ENCODE data around the gene GTPBP10.

The GTPBP10 gene

DNA sequence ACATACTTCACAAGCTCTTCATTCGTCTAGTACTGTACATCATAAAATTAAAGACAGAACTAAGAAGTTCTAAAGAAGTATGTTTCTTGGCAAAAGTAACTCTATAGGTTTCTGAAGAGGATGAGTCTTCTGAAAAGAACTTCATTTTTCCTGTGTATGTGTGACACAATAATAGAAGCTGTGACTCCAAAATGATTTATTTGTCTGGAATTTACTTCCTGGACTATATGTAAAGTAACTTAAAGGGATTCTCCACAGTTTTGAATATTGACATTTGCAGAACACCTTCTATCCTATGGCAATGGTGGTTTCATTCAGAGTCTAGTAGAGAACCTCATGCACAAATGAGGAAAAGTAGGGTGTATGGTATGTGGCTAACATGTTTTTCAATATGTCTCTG lies 36.9 kb downstream of the GTPBP10 start:
- DNase-seq, result no peak

DNA sequence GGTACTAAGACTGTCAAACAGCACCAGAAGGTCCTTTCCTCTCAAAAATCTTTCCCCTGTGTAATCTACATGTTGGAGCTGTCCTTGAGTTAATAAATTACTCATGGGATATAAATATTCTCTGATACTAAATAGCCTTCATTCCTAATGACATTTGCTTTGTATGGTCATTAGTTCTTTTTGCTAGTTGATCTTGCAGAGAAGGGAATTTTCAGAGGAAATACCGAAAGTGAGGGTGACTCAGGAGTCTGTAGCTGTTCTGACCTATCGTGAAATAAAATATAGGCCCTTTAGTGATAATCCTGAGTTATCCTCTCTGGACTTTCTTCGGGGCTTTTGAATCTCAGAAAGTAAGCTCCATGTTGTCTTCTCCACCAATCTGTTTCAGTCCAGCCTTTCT lies 37.3 kb downstream of the GTPBP10 start:
- no peak for DNase-seq

DNA sequence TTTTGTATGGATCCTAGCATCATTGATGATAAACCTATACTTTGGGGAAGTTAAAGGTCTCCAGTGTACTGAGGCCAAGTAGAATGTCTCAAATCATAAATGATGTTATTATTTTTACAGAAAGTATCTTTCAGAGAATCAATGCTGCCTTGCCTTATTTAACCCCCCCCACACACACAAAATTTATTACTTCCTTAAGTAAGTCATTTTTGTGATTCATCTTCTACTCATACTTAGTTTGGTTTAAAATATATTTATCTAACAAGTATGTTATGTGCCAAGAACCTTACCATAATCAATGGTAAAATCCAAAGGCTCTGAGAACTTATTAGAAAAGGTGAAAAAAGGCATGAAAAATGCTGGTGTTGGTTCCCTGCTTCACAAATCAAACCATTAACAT lies 37.9 kb downstream of the GTPBP10 start:
- no peak for DNase-seq

DNA sequence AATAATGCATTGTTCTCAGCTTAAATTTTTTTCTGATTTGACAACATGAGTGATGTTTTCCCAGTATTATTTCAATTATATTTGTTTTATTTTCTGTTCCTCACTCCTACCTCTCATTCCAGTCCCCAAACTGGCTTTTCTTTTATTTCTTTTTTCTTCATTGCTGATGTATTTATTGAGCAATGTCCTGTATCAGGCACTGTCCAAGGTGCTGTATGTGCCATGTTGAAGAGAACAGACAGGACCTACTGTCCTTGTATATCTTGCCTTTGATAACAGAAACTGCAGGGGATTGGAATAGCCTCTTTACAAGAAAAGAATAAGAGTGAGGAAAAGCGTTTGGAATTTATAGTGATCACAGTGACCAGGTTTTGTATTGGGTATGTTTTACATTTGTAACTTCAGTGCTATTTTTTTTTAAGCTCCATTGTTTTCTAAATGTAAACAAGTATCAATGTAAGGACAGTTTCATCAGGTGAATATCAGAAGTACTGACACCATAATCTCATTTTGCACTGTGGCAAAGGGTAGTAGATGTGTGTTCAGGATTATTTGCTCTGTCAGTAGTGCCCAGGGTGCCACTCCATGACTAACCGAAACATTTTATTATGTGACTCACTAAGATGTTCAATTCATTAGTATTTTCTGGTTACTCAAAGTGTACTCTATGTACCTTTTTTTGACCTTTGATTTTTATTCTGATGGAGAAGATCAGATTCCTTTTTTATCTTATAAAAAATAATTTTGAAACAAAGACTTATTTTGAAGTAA lies 41.1 kb downstream of the GTPBP10 start:
- DNase-seq, result no peak

DNA sequence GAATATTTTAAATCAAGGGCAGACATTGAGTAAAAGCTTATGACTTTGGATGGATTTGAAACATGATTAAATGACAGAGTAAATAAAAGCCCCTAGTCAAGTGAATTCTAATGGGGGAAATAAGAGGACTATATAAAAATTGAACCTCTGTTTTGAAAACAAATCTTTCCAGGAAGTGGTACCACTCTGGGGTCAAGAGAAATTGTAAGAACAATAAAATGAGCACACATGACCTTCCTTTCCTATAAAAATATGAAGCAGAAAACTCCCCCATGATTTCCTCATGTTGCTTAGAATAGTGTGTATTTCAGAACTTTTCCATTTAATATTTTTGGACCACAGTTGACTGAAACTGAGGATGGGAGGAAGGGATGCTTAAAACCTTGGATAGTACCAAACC lies 44.4 kb downstream of the GTPBP10 start:
- no peak for DNase-seq

DNA sequence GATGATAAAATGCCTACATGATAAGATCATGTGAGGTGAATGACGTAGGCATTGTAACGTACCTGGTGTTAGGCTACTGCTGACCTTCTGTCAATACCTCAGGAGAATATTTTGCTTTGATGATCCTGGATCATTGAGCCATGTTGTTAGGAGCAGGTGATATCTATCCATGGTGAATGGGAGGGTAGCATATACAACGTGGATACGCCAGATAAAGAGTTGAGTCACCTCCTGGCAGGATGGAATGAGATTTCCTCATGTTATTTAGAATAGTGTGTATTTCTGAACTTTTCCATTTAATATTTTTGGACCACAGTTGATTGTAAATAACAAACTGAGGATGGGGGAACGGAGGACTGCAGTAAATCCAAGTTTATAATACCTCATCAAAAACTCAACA lies 45.0 kb downstream of the GTPBP10 start:
- DNase-seq, result no peak

DNA sequence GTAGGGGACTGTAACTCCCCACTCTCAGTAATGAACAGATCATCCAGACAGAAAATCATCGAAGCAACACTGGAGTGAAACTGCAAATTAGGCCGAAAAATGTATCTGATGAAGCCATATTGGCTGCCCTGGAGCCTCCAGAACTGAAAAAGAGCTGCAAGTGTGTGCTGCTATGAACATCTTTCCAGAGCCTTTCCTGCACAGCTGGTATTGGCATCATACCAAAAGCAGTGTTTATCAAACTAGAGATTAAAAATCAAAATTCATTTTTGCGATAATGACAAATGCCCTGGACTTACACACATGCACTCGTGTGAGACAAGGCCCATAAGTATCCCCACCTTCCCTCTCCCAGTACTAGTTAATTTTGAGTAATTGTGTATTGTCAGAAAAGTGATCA lies 49.9 kb downstream of the GTPBP10 start:
- DNase-seq, result no peak

DNA sequence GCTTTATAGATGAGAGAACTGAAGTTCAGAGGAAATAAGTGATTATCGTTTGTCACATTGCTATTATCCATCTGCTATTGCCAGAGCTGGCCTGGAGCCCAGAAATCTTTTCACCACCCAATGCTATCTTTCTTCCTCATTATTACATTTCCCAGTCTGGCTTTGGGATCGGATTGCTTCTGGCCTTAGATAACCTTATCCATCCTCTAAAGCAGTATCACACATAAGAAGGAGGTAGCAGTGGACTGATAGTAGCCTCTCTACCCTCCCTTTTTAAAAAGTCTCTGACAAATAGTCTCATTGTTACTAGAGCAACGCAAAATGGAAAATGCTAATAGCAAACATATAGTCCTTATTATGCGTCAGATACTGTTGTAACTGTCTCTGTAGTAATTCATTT lies 55.5 kb downstream of the GTPBP10 start:
- peak; percentile 19 to 38 (median 34) for DNase-seq

DNA sequence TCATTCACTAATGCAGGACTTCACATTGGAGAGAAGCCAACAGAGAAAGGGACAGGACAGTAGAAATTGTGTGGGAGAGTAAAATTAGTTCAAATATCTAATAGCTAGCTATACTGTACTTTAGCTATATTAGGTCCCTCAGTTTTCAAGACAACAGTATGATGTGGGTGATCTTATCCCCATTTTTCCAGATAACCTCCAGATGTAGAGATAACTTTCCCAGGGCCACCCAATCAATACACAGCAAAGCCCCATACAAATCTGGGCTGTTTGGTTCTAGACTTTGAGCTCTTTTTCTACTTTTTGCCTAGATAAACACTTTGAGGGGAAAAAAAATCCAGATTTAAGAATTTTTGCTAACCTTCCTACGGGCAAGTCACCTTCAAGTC lies 56.3 kb downstream of the GTPBP10 start:
- no peak for DNase-seq

DNA sequence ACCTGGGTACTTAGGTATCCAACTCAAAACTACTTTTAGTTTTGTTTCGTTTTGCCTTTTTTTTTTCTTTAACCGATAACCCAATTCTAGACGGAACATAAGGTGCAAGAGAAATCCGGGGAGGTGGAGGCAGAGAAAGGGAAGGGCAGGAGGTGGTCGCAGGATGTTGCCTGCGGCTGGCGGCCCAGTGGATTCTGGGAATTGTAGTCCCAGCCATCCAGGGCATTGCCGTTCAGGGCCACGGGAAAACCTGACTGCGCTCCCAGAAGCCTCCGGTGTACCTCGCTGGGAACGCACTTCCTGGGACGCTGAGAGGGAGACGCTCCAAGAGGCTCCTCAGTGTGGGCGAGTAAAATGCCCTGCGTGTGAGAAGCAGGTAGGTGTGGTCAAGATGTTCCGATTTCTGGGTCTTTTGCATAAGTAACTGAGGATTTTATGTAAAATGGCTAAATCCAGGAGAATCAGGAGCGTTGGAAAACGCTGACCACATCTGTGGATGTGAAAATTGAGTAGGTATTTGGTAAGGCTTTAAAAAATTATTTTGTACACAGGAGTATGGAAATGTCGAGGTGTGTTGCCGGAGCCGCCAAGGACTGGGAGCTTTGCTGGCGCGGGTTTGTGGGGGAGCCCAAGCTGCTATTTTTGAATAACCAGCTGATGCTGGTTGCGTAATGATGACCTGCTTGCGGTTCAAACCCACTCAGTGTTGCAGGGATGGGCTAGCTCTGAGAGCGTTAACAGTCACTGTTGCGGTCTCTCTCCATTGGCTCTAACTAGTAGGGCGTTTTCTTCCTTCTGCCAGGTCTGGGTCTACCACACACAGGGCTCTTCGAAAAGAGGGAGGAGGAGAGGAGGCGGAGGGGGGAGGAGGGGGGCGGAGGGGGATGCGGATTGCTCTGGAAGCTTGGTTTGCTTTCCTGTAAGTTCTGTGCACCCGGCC lies 56.9 kb downstream of the GTPBP10 start, which contains the start of gene CLDN12:
Gene CLDN12, plus strand, starts transcription at position 288 of the 940 bp plus-strand sequence. CDS start 9,216 bp downstream, outside the sequence.
- DNase-seq, result peak; percentile 91 to 97 (median 92)

DNA sequence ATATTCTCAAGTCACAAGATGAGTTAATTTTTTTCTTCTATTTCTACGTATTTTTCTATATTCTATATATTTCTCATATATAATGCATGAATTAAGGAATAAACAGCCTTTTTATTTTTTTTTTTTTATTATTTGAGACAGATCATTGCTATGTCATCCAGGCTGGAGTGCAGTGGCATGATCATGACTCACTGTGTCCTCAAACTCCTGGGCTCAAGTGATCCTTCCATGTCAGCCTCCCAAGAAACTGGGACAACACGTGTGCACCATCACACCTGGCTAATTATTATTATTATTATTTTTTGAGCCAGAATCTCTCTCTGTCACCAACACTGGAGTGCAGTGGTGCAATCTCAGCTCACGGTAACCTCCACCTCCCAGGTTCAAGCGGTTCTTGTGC lies 58.3 kb downstream of the GTPBP10 start:
- DNase-seq, result peak; percentile 17 to 58 (median 44)

DNA sequence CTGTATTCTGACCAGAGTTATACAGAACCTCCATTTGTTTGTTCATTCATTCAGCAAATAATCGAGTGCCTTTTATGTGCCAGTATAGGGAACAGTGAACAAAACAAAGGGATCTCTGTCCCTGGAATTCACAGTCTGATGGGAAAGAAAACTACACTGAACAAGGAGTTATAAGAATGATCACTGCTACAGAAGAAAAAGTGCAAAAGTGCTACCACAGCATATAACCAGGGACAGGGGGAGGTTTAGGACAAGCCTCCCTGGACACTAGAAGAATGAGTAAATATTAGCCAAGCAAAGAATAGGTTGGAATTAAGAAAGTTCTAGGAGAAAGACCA lies 60.9 kb downstream of the GTPBP10 start:
- DNase-seq, result no peak

DNA sequence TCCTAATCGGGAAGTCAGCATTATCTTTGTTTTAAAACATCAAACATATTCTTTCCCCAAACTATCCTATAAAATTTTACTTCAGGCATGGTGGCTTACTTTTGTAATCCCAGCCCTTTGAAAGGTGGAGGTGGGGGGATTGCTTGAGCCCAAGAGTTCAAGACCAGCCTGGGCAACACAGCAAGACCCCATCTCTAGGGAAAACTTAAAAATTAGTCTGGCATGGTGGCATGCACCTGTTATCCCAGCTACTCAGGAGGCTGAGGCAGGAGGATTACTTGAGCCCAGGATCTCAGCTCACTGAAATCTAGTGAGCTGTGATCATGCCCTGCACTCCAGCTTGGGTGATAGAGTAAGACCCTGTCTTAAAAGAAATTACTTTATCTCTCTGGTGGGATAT lies 61.6 kb downstream of the GTPBP10 start:
- no peak for DNase-seq

DNA sequence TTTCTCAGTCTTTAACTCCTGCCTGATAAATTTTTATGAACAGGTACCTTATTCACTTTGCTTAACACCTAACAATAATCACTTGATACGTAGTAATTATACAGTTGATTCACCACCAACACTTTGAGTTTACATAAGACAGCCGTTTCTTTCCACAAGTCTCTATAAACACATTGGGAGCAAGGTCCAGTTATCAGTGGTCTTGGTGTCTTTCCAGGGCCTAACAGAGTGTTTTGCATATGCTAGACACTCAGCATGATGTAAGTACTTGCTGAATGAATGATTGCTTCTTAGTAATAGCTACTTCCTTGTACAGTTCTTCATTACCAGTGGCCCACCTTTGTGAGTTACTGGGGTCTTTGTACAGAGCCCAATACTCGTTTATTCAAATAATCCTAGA lies 63.2 kb downstream of the GTPBP10 start:
- DNase-seq, result no peak

DNA sequence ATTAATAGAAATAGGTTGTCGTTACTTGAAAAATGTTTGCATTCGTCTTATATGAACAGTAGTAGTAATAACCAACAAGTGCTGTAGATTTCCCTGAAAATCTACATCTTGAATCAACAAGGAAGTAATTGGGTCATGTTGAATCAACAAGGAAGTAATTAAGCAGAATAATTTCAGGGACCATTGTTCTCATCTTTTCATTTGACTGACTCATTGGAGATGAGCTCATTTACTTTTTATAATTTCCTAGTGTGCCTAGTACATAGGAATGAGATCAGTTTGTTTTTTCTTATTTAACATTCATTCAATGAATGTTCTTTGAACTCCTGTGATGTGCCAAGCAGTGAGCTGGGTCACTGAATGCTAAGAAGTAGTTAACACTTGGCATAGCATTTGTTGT lies 65.0 kb downstream of the GTPBP10 start:
- peak in 1 of 4 experiments; percentile 36 for DNase-seq

DNA sequence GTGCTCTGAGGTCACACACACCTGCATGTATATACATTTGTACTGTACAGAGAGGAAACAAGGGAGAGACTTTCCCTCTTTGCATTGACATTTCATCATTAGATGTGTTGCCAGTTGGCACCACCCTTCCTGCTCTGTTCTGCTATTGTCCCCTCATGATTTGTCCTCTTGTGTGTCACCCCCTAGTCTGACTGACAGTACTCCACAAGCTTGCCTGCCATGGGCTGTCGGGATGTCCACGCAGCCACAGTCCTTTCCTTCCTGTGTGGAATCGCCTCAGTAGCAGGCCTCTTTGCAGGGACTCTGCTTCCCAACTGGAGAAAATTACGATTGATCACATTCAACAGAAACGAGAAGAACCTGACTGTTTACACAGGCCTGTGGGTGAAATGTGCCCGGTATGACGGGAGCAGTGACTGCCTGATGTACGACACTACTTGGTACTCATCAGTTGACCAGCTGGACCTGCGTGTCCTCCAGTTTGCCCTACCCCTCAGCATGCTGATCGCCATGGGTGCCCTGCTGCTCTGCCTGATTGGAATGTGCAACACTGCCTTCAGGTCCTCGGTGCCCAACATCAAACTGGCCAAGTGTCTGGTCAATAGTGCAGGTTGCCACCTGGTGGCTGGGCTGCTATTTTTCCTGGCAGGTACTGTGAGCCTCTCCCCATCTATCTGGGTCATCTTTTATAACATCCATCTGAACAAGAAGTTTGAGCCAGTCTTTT lies 66.1 kb downstream of the GTPBP10 start:
- peak in 1 of 4 experiments; percentile 20 for DNase-seq

DNA sequence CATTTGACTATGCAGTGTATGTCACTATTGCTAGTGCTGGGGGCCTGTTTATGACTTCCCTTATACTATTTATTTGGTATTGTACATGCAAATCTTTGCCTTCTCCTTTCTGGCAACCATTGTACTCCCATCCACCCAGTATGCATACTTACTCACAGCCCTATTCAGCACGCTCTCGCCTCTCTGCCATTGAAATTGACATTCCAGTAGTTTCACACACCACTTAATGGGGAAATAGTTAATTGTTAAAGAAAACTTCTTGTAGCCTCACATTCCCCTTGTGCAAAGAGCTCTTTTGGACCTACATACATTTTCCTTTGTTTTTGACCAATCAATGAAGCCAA lies 66.6 kb downstream of the GTPBP10 start:
- DNase-seq, result no peak

DNA sequence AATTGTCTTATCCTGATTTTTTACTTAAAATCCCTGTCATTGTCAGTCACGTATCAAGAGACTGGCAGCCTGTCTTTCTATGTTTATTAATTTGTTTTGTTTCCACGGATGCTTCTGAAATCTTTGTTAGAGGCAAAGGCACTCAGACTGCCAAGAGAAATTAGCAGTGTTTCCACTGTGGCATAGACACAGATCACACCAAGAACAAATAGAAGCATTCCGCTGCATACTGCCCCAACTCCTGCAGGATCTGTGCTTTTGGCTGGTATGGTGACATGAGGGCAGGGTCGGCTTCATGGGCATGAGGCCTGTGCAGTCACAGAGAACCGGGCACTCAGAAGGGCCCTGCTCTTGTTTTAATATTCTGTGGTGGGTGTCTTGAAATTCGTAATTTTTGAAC lies 75.1 kb downstream of the GTPBP10 start:
- no peak for DNase-seq

DNA sequence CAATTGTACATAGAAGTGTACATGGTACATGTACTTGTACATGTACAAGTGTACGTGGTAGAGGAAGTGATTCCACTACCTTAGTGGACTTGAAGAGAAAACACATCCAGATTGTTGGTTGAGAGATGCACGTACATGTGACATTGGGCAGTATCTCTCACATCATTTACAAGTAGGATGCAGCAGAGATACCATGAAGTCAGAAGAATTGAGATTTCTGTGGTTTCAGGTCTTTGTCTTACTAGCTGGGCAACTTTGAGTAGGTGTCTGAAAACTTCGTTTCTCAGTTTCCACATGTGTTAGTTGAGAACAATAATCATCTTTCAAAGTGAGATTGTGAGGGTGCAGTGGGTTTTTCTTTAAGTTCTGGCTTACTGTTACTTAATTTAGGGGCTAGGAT lies 78.2 kb downstream of the GTPBP10 start:
- DNase-seq, result no peak

DNA sequence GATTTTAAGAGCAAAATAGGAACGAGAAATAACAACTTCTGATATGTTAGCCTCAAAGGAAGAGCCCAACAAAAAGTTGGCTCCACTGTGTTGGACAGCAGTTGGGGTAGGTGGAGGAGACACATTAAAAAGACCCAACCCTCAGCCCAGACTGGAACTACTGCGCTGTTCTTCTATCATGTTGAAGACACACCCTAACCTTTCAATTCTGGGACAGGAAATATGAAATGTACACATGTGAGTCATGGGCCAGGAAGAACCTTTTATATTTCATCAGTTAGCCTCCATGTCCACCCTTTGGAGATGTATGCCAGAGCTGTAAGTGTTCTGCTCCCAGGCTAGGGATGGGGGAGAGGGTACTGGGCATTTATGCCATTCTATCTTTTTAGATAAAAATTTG lies 78.9 kb downstream of the GTPBP10 start:
- DNase-seq, result no peak

DNA sequence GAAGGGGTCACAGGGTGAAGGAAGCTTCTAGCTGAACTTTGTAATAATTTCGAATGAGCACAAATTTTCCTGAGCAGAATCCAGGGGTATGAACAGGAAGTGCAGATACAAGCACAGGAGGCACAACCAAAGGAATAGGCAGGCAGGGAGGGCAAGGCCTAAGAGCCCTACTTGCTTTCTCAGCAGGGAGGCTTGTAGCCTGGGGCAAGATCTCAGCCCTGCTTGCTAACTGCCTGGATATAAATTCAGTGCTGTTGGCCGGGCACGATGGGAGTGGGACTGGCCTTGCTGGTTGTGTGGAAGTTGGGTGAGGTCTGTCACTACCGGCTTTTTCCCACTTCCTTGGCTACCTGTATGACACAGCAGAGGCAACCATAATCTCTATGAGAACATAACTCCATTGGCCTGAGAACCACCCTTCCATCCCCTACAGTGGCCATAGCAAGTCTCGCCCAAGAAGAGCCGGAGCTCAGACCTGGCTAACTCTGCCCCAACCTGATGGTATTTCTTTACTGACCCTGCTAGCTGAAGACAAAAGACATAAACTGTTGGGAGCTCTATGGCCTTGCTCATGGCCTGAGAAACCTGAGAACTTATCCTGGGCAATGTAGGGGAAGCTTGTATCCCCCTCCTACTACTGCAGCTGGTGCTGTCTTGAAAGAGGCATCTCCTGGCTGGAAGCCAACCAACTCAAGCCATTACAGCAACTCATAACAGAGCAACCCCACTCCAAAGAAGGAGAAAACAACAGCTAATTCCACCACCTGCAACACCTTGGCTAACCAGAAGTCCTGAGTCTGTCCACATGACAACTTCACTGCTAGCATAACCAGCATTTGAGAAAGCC lies 84.3 kb downstream of the GTPBP10 start:
- no peak for DNase-seq

DNA sequence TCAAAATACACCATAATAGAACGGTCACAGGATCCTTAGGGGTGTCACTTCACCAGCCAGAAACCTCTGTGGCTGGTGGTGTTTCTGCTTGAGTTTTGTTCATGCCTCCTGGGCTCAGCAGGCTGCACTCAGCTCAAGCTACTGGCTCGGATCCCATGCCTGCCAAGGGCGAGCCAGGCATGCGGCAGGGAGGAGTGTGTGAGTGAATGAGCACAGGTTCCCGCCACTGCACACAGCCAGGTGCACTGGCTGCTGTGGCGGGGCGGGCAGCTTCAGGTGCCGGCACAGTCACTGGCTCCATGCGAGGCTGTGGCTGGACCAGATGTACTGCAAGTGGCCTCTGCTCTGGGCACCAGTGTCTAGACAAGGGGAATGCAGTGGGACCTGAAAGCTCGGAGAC lies 86.2 kb downstream of the GTPBP10 start:
- no peak for DNase-seq

Measured in suppressor macrophage (primary cell).